ENCODE measurements around the gene RALGDS. TPM values are rescaled to one million over a fixed set of nuclear protein-coding genes. Genes with fewer than 3 reads are reported as not detected.
"Not testable (repeated sequence)": the region's sequence is repeated elsewhere in the genome, so short reads cannot be mapped to it uniquely, and the experiment has no call there.

The RALGDS gene
- total RNA-seq, 1 experiment from 2014 or later, result 13.7 TPM

- H3K36me3 Mint-ChIP-seq (ENCODE audit: insufficient read depth, unreplicated experiment), result peaks cover 4% of the 10 kb centered on the region
- no peaks in the 10 kb centered on the region for H3K27me3 Mint-ChIP-seq (ENCODE audit: unreplicated experiment)
- CTCF ChIA-PET, result interaction anchor here (0.6 kb wide), 1 partner anchor 84 kb away, joined by 3 read pairs; no protein-coding TSS in a partner anchor
- H3K9me3 Mint-ChIP-seq (ENCODE audit: low read depth, unreplicated experiment), result no peaks in the 10 kb centered on the region
- H3K4me3 Mint-ChIP-seq (ENCODE audit: low read depth, unreplicated experiment), result no peak overlapping the region
- intact Hi-C loops (cut with micrococcal nuclease; ENCODE audit: unreplicated experiment), result no loop called here
- no peak for DNase-seq
- no TSS peak for BruUV-seq (replicated peaks)
- H3K27ac Mint-ChIP-seq (ENCODE audit: unreplicated experiment), result no peak overlapping the region
- H3K4me1 Mint-ChIP-seq (ENCODE audit: low read depth, unreplicated experiment), result no peaks in the 10 kb centered on the region
- no peak for TF ChIP-seq CTCF (IDR thresholded peaks at IDR 0.05; ENCODE audit: unreplicated experiment)
These were observed 57.4 kb downstream of the RALGDS start for GRCh38 chr9:133063500-133064231.

- BruUV-seq (replicated peaks), result no TSS peak
- H3K36me3 Mint-ChIP-seq (ENCODE audit: insufficient read depth, unreplicated experiment), result peaks cover 10% of the 10 kb centered on the region
- intact Hi-C loops (cut with micrococcal nuclease; ENCODE audit: unreplicated experiment), result no loop called here
- H3K4me1 Mint-ChIP-seq (ENCODE audit: low read depth, unreplicated experiment), result no peaks in the 10 kb centered on the region
- no peak for TF ChIP-seq CTCF (IDR thresholded peaks at IDR 0.05; ENCODE audit: unreplicated experiment)
- H3K9me3 Mint-ChIP-seq (ENCODE audit: low read depth, unreplicated experiment), result no peaks in the 10 kb centered on the region
- no peak for DNase-seq
- CTCF ChIA-PET, result interaction anchor here (0.6 kb wide), 1 partner anchor 84 kb away, joined by 3 read pairs; no protein-coding TSS in a partner anchor
- H3K27ac Mint-ChIP-seq (ENCODE audit: unreplicated experiment), result no peak overlapping the region
- H3K4me3 Mint-ChIP-seq (ENCODE audit: low read depth, unreplicated experiment), result no peak overlapping the region
- H3K27me3 Mint-ChIP-seq (ENCODE audit: unreplicated experiment), result no peaks in the 10 kb centered on the region
These were observed 57.9 kb downstream of the RALGDS start for GRCh38 chr9:133063159-133063499.

GRCh38 chr9:133062569-133062968 lies 58.5 kb downstream of the RALGDS start:
- BruUV-seq (replicated peaks); H3K27me3 Mint-ChIP-seq (ENCODE audit: unreplicated experiment); H3K9me3 Mint-ChIP-seq (ENCODE audit: low read depth, unreplicated experiment); H3K4me3 Mint-ChIP-seq (ENCODE audit: low read depth, unreplicated experiment); CTCF ChIA-PET; H3K4me1 Mint-ChIP-seq (ENCODE audit: low read depth, unreplicated experiment); H3K27ac Mint-ChIP-seq (ENCODE audit: unreplicated experiment); DNase-seq; intact Hi-C loops (cut with micrococcal nuclease; ENCODE audit: unreplicated experiment): not testable (repeated sequence)
- peaks cover 15% of the 10 kb centered on the region for H3K36me3 Mint-ChIP-seq (ENCODE audit: insufficient read depth, unreplicated experiment)

GRCh38 chr9:133061764-133062145 lies 59.3 kb downstream of the RALGDS start, which contains the start of gene CEL:
Gene CEL (plus strand): TSS chr9:133061981. CDS start chr9:133062003, 22 bp downstream.
- H3K27ac Mint-ChIP-seq (ENCODE audit: unreplicated experiment); H3K4me3 Mint-ChIP-seq (ENCODE audit: low read depth, unreplicated experiment); intact Hi-C loops (cut with micrococcal nuclease; ENCODE audit: unreplicated experiment); CTCF ChIA-PET; H3K4me1 Mint-ChIP-seq (ENCODE audit: low read depth, unreplicated experiment); BruUV-seq (replicated peaks); H3K9me3 Mint-ChIP-seq (ENCODE audit: low read depth, unreplicated experiment); DNase-seq; H3K27me3 Mint-ChIP-seq (ENCODE audit: unreplicated experiment): not testable (repeated sequence)
- H3K36me3 Mint-ChIP-seq (ENCODE audit: insufficient read depth, unreplicated experiment), result peaks cover 16% of the 10 kb centered on the region

GRCh38 chr9:133061019-133061763 lies 59.8 kb downstream of the RALGDS start:
- H3K27ac Mint-ChIP-seq (ENCODE audit: unreplicated experiment); H3K9me3 Mint-ChIP-seq (ENCODE audit: low read depth, unreplicated experiment); DNase-seq; H3K27me3 Mint-ChIP-seq (ENCODE audit: unreplicated experiment); BruUV-seq (replicated peaks); intact Hi-C loops (cut with micrococcal nuclease; ENCODE audit: unreplicated experiment); H3K4me3 Mint-ChIP-seq (ENCODE audit: low read depth, unreplicated experiment); H3K4me1 Mint-ChIP-seq (ENCODE audit: low read depth, unreplicated experiment): not testable (repeated sequence)
- H3K36me3 Mint-ChIP-seq (ENCODE audit: insufficient read depth, unreplicated experiment), result peaks cover 16% of the 10 kb centered on the region
- CTCF ChIA-PET, result interaction anchor here (0.6 kb wide), 1 partner anchor 217 kb away, joined by 6 read pairs; no protein-coding TSS in a partner anchor
